Epidermal melanocyte (primary cell): ENCODE results near the gene LDLRAD1.
"Not testable (repeated sequence)": the region's sequence is repeated elsewhere in the genome, so short reads cannot be mapped to it uniquely, and the experiment has no call there.

ENCODE experiments used
- DNase-seq: peaks from one replicate; pipeline ENCODE4 v3.0.0; 2011; ENCODE audit warnings: low spot score; ENCODE audit not compliant: insufficient read length

Gene LDLRAD1

DNA sequence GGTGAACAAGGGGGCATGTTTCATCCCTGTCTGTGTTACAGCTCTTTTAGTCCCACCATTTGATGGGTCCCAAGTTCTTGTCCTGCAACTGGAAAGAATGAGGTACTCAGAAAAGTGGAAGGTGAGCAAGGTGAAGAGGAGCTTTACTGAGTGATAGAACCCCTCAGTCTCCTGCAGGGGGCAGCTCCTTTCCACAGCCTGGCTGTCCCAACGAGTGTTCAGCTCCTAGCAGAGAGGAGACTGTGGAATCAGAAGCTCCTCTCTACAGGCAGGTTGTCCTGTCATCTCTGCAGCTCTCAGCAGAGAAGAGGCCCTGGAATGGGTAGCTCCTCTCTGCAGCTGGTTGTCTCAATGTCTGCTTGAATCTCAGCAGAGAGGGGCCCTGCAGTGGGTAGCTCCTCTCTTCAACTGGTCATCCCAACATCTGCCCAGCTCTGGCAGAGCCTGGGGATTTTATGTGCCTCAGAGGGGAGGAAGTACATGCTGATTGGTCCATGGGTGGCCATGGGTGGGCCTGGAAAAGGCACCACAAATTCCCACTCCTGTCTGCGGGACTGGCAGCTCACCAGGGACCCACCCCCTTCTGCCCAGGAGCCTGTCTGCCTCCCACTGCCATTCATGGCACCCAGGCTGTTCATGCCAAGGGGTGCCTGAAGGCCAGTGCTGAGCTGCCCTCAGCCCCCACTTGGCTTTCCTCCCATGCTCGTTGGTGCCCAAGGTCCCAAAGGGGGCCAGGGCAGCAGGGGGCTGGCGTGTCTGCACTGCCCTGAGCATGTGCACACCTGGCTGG is 25.7 kb downstream of the LDLRAD1 start:
- no peak for DNase-seq

DNA sequence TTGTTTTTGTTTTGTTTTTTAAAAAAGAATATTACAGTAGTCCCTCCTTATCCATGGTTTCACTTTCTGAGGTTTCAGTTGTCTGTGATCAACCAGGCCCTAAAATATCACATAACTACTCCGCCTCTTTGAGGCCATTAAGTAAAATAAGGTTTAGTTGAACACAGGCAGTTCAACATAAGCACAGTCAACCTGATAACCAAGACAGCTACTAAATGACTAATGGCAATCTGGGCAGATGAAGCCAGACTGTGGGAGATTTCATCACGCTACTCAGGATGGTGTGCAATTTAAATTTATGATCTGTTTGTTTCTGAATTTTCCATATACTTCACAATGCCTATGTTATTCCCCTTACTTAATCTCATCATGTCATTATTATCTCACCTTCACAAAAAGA is 30.1 kb downstream of the LDLRAD1 start:
- no peak for DNase-seq

GRCh38 chr1:53986458-53986857 is 31.5 kb downstream of the LDLRAD1 start:
- DNase-seq: no peak

DNA sequence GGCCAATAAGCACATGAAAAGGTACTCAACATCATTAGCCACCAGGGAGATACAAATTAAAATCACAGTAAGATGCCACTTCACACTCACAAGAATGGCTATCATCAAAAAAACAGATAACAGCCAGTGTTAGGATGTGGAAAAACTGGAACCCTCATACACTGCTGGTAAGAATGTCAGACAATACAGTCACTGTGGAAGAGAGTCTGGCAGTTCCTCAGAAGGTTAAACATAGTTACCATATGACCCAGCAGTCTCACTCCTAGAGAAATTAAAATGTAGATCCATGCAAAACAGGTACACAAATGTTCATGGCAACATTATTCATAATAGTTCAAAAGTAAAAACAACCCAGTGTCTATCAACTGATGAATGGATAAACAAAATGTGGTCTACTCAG is 33.3 kb downstream of the LDLRAD1 start:
- no peak for DNase-seq

- DNase-seq: peak; percentile 64
These were observed 35.3 kb downstream of the LDLRAD1 start for GRCh38 chr1:53982763-53983104.

- peak; percentile 50 for DNase-seq
These were observed 35.8 kb downstream of the LDLRAD1 start for GRCh38 chr1:53982034-53982762.

DNA sequence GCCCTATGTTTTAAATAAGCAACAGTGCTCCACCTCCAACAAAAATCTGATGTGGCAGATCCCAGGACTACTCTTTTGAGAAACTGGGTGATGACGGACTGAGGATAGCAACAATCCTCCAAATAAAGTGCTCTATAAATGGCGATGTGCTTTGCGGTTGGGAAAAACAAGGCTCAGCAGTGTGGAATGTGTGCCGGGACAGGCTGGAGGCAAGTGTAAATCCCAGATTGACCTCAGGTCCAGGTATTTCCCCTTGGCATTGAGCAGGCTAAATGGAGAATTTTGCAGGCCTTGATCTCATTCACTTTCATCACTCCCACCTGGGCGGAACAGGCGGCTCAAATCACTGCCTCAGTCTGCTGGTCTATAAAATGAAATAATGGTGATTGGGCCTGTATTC is 36.8 kb downstream of the LDLRAD1 start:
- no peak for DNase-seq

DNA sequence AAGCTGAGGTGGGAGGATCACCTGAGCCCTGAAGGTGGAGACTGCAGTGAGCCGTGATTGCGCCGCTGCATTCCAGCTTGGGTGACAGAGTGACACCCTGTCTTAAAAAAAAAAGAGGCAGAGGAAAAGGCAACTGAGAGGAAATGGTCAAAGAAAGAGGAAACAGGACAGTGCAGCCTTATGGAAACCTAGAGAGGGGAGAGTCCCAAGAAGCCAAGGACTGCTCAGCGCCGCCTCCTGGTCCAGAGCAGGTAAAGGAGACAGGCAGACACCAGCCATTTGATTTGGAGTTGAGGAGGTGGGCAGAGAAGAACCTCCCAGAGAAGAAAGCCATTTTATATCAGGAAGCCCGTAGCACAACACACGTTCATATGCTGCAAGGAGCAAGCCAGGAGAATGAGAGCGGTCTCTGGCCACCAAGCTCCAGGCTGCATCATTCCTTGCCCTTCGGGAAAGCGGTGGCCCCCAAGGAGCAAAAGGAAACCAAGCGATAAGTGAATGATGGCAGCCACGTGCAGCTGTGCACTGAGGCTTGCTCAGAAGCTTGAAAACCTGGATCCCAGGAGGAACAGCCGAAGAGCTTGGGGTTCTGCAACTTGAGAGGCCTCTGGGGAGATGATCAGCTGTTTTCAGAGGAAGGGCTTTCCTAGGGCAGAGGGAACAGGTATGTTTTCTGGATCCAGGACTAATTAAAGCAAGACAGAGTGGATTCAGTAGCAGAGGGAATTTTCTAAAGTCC is 38.1 kb downstream of the LDLRAD1 start:
- no peak for DNase-seq

GRCh38 chr1:53975861-53976260 is 42.1 kb downstream of the LDLRAD1 start:
- no peak for DNase-seq

- no peak for DNase-seq
These were observed 46.3 kb downstream of the LDLRAD1 start for GRCh38 chr1:53971718-53972117.

DNA sequence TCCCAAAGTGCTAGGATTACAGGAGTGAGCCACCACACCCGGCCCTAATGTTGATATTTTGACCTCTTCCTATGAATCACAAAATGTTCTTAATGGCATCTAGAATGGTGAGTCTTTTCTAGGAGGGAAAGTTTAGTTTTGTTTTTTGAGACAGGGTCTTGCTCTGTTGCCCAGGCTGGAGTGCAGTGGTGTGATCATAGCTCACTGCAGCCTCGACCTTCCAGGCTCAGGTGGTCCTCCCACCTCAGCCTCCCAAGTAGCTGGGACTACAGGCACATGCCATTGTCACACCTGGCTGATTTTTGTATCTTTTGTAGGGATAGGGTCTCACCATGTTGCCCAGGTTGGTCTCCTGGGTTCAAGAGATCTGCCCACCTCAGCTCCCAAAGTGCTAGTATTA is 48.7 kb downstream of the LDLRAD1 start:
- DNase-seq: not testable (repeated sequence)

DNA sequence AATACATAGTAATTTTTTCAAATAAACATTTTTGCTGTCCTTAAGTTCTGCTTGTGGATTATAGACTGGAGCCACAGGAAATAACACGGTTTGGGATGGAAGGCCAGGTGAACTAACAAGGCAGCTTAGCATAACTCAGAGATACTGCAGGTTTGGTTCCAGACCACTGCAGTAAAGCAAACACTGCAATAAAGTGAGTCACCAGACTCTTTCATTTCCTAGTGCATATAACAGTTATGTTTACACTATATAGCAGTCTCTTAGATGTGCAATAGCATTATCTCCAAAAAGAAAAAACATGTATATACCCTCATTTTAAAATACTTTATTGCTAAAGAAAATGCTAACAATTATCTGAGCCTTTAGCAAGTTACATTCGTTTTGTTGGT is 49.9 kb downstream of the LDLRAD1 start:
- no peak for DNase-seq

DNA sequence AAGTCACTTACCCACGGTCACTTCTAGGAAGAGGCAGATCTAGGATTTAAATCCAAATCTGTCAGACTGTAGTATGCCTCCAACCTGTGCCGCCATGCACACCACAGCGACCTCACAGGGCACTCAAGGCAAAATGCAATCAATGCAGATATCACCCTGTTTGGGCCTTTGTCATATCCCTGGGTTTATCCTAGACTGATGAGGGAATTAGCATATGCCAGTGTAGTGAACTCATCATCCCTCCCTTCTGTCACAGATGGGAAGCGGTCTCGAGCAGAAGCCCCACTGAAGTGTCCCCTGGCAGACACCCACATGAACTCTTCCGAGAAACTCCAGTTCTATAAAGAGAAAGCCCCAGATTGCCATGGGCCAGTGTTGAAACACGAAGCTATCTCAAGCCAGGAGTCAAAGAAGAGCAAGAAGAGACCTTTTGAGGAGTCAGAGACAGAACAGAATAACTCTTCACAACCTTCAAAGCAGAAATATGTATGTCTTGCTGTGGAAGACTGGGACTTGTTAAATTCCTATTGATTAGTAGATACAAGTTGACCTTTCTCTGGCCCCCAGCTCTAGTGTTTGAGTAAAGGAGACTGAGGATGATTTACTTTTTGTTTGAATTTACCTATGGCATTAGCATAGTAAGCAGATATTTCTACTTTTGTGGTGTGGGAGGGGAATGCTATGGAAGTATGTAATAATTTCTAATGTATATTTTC is 50.4 kb downstream of the LDLRAD1 start:
- DNase-seq: no peak

GRCh38 chr1:53966794-53967193 is 51.2 kb downstream of the LDLRAD1 start:
- DNase-seq: no peak

DNA sequence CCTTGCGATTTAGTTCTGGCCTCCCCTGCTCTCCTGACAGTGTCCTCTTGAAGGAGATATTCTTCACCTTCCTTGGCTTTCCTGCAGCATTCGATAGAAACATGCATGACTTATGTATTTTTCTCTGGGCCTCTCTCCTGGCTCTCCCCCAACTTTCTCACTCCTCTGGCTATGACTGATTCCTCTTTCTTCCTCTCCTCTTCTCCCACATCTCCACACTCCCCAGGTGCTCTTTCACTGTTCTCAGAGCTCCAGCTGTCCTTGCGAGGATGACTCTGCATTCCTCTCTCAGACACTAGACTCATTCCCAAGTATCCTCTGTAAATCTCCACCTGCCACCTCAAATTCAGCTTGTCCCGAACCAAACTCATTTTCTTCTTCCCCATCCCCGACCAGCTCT is 53.9 kb downstream of the LDLRAD1 start:
- no peak for DNase-seq

GRCh38 chr1:53963460-53963859 is 54.5 kb downstream of the LDLRAD1 start:
- no peak for DNase-seq

GRCh38 chr1:53962395-53962794 is 55.6 kb downstream of the LDLRAD1 start:
- no peak for DNase-seq

DNA sequence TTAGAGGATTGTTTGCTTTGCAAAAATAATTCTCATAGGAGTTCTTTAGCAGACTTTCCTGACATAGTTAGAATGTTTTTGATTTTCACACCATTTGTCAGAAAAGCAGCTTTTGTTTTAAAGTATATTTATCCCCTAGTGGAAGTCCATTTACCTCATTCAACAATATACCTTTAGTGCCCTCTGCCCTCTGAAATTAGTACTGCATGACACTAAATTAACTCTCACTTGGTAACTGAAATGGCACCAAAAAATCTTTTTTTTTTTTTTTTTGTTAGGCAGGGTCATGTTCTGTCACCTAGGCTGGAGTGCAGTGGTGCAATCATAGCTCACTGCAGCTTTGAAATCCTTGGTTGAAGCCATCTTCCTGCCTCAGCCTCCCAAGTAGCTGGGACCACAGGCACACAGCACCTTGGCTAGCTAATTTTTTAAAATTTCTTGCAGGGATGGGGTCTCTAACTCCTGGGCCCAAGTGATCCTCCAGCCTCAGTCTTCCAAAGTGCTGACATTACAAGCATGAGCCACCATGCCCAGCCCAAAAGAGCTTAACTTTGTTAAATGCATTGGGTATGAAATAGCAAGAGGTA is 58.2 kb downstream of the LDLRAD1 start:
- DNase-seq: no peak
